ENCODE results near the gene PTPRN2. TPM values are rescaled to one million over a fixed set of nuclear protein-coding genes. Genes with fewer than 3 reads are reported as not detected.

PTPRN2 gene
- total RNA-seq, 1 experiment from 2014 or later: 2.1 TPM

- Histone ChIP-seq H3K9ac (ENCODE audit: low read length) (no peak overlapping the region), H3K9me2 (ENCODE audit: insufficient read depth) (no peaks in the 10 kb centered on the region), H3K4me2 (ENCODE audit: low read length) (no peak overlapping the region), H2AFZ (ENCODE audit: low read depth, low read length, poor library complexity, severe bottlenecking) (no peak overlapping the region), H3K4me3 (replicated peaks in 1 of 2; ENCODE audit: low read depth in 1 of 2, low read length in 2 of 2) (no peak overlapping the region), H4K20me1 (ENCODE audit: insufficient read depth) (no peaks in the 10 kb centered on the region), H3K27ac (ENCODE audit: low read depth, low read length) (no peak overlapping the region), H3K36me3 (ENCODE audit: control insufficient read depth in 1 of 2, insufficient read depth in 2 of 2, low read length in 2 of 2) (no peaks in the 10 kb centered on the region; a peak in 1 of 4 replicates), H3K9me3 (ENCODE audit: control insufficient read depth in 1 of 2, insufficient read depth in 1 of 2, low read depth in 1 of 2, low read length in 2 of 2) (peaks cover 6 to 16% of the 10 kb centered on the region in 2 experiments; a peak in 3 of 4 replicates), H3K27me3 (ENCODE audit: insufficient read depth, low read length) (no peaks in the 10 kb centered on the region), H3K4me1 (ENCODE audit: control insufficient read depth in 1 of 2, insufficient read depth in 2 of 2, low read length in 2 of 2) (no peaks in the 10 kb centered on the region), H3K79me2 (ENCODE audit: insufficient read depth, low read length) (no peaks in the 10 kb centered on the region)
- RAD21 ChIA-PET (ENCODE audit: low non-redundant PET in 1 of 2, low total read pairs in 2 of 2, uncharacterized antibody in 2 of 2, unreplicated experiment in 2 of 2): no interaction called here
- CTCF ChIA-PET: no interaction called here
- ATAC-seq (no peak), DNase-seq (ENCODE audit: low read depth, low spot score) (no peak)
- intact Hi-C loops (cut with micrococcal nuclease): no loop called here
- BruUV-seq (replicated peaks): no TSS peak
- no peak for TF ChIP-seq EZH2phosphoT487 (IDR thresholded peaks at IDR 0.05; ENCODE audit: borderline replicate concordance)
- TF ChIP-seq SIN3A (IDR thresholded peaks at IDR 0.05; ENCODE audit: low read depth): no peak
- TF ChIP-seq FOSL1 (IDR thresholded peaks at IDR 0.05; ENCODE audit: low read depth): no peak
- no peak for TF ChIP-seq ZBTB33 (IDR thresholded peaks at IDR 0.05; ENCODE audit: extremely low read depth, insufficient replicate concordance, low read length)
- no peak for TF ChIP-seq JUND (IDR thresholded peaks at IDR 0.05)
- POLR2A ChIA-PET: no interaction called here
These were observed 445.0 kb downstream of the PTPRN2 start for GRCh38 chr7:158142657-158143056.

DNA sequence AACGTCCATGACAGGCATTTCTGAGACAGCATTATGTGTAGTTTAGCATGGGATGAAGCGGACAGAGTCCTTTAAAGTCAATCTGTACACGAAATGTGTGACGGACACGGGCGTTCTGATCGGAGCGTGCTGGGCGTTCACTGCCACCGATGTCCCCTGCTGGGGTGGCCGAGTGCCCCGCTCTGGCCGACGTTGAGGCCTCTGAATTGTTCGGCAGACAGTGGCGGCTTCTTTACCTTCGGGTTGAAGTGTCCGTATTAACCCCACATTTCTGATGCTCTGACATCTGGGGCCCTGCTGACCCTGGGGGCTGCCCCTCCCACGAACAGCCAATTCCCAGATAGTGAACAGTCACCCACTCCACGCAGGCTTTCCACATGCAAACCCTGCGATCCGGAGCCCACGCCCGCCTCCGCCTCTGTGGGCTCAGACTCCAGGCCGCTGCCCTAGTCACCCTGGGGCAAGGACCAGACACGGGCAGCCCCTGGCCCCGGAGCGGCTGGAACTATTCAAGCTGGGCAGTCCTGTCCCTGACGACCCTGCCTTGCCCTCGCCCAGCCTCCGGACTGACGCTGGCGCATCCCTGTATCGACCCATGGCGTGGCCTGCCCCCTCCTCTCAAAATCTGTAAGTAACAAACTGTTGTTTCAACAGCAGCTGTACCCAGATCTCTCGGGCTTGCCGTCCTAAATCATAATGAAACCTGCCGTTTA, 445.7 kb downstream of the PTPRN2 start:
- TF ChIP-seq POLR2AphosphoS5 (IDR thresholded peaks at IDR 0.05; ENCODE audit: low read depth, low read length) (no peak), JUND (IDR thresholded peaks at IDR 0.05) (no peak), CEBPB (IDR thresholded peaks at IDR 0.05; ENCODE audit: low read depth) (no peak), RAD21 (IDR thresholded peaks at IDR 0.05; ENCODE audit: low read depth) (no peak), POLR2A (IDR thresholded peaks at IDR 0.05; ENCODE audit: borderline replicate concordance, extremely low read depth, insufficient read depth, insufficient read length) (no peak), ELF1 (IDR thresholded peaks at IDR 0.05; ENCODE audit: borderline replicate concordance, low read depth) (no peak)
- TF ChIP-seq, protein P1, sequence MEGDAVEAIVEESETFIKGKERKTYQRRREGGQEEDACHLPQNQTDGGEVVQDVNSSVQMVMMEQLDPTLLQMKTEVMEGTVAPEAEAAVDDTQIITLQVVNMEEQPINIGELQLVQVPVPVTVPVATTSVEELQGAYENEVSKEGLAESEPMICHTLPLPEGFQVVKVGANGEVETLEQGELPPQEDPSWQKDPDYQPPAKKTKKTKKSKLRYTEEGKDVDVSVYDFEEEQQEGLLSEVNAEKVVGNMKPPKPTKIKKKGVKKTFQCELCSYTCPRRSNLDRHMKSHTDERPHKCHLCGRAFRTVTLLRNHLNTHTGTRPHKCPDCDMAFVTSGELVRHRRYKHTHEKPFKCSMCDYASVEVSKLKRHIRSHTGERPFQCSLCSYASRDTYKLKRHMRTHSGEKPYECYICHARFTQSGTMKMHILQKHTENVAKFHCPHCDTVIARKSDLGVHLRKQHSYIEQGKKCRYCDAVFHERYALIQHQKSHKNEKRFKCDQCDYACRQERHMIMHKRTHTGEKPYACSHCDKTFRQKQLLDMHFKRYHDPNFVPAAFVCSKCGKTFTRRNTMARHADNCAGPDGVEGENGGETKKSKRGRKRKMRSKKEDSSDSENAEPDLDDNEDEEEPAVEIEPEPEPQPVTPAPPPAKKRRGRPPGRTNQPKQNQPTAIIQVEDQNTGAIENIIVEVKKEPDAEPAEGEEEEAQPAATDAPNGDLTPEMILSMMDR (IDR thresholded peaks at IDR 0.05 in 2 of 3, conservative IDR thresholded peaks at IDR 0.05 in 1 of 3; ENCODE audit: borderline replicate concordance in 1 of 3, insufficient read depth in 1 of 3, low read depth in 2 of 3, low read length in 2 of 3): no peak
- TF ChIP-seq, protein P2, sequence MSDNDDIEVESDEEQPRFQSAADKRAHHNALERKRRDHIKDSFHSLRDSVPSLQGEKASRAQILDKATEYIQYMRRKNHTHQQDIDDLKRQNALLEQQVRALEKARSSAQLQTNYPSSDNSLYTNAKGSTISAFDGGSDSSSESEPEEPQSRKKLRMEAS (IDR thresholded peaks at IDR 0.05): no peak
- no peaks in the 10 kb centered on the region for H4K20me1 ChIP-seq (ENCODE audit: insufficient read depth)
- no peak overlapping the region for H3K9ac ChIP-seq (ENCODE audit: low read length)
- H3K9me2 ChIP-seq (ENCODE audit: insufficient read depth): no peaks in the 10 kb centered on the region
- ATAC-seq (no peak), DNase-seq (ENCODE audit: low read depth, low spot score) (no peak)
- H3K4me3 ChIP-seq (replicated peaks in 1 of 2; ENCODE audit: low read depth in 1 of 2, low read length in 2 of 2): no peak overlapping the region
- H3K27me3 ChIP-seq (ENCODE audit: insufficient read depth, low read length): no peaks in the 10 kb centered on the region
- H3K4me1 ChIP-seq (ENCODE audit: control insufficient read depth in 1 of 2, insufficient read depth in 2 of 2, low read length in 2 of 2): no peaks in the 10 kb centered on the region
- H3K36me3 ChIP-seq (ENCODE audit: control insufficient read depth in 1 of 2, insufficient read depth in 2 of 2, low read length in 2 of 2): no peaks in the 10 kb centered on the region
- ChIA-PET CTCF (no interaction called here), RAD21 (ENCODE audit: low non-redundant PET in 1 of 2, low total read pairs in 2 of 2, uncharacterized antibody in 2 of 2, unreplicated experiment in 2 of 2) (no interaction called here), POLR2A (no interaction called here)
- H3K4me2 ChIP-seq (ENCODE audit: low read length): no peak overlapping the region
- intact Hi-C loops (cut with micrococcal nuclease): no loop called here
- H3K79me2 ChIP-seq (ENCODE audit: insufficient read depth, low read length): no peaks in the 10 kb centered on the region
- no peak overlapping the region for H3K27ac ChIP-seq (ENCODE audit: low read depth, low read length)
- BruUV-seq (replicated peaks): no TSS peak
- H2AFZ ChIP-seq (ENCODE audit: low read depth, low read length, poor library complexity, severe bottlenecking): no peak overlapping the region
- peaks cover 0 to 9% of the 10 kb centered on the region in 2 experiments; a peak in 2 of 4 replicates for H3K9me3 ChIP-seq (ENCODE audit: control insufficient read depth in 1 of 2, insufficient read depth in 1 of 2, low read depth in 1 of 2, low read length in 2 of 2)
